A673 (cell line): Measurements from ENCODE around the gene PTPN12. TPM values are rescaled to one million over a fixed set of nuclear protein-coding genes. Genes with fewer than 3 reads are reported as not detected.

ENCODE experiments used
- BruUV-seq: library from RNA; stranded (reverse); fragments of 400-500 nt; replicated peaks from 2 replicates; lab custom pipeline; 2021; lab: Mats Ljungman, UMichigan
- CTCF ChIA-PET: fragments of 300-600 bp; sonication (Branson Sonifier 250); formaldehyde crosslinking; loops from one replicate; lab custom pipeline; 2022; ENCODE audit warnings: antibody characterized with exemption; lab: Charles Lee
- POLR2A ChIA-PET: fragments of 300-600 bp; sonication (Branson Sonifier 250); formaldehyde crosslinking; loops from one replicate; lab custom pipeline; 2022; ENCODE audit warnings: antibody characterized with exemption; ENCODE audit not compliant: low non-redundant PET; lab: Charles Lee
- DNase-seq: peaks from one replicate; pipeline ENCODE4 v3.0.0-alpha.2; 2015; ENCODE audit warnings: low spot score
- H3K27ac ChIP-seq: fragments of 200-600 bp; sonication (generic); 2 replicates; pipeline ENCODE4 v1.5.1; 2016; ENCODE audit warnings: mixed run types, low read depth, mild to moderate bottlenecking, mixed read lengths, antibody characterized with exemption, low read length; ENCODE audit not compliant: poor library complexity, severe bottlenecking
- H3K27me3 ChIP-seq: fragments of 200-600 bp; sonication (generic); replicated peaks from 2 replicates; pipeline ENCODE4 v1.6.1; 2017; ENCODE audit warnings: mixed run types, low read depth, mild to moderate bottlenecking, mixed read lengths, antibody characterized with exemption, low read length; ENCODE audit not compliant: insufficient read depth, poor library complexity
- H3K36me3 ChIP-seq: fragments of 200-600 bp; sonication (generic); 2 replicates; pipeline ENCODE4 v1.6.1; 2016; ENCODE audit warnings: mixed run types, mild to moderate bottlenecking, mixed read lengths, antibody characterized with exemption, low read length; ENCODE audit not compliant: insufficient read depth, poor library complexity, severe bottlenecking
- H3K4me1 ChIP-seq: fragments of 200-600 bp; sonication (generic); 2 replicates; pipeline ENCODE4 v1.6.1; 2017; ENCODE audit warnings: mixed run types, mild to moderate bottlenecking, mixed read lengths, antibody characterized with exemption, low read length; ENCODE audit not compliant: insufficient read depth, poor library complexity, severe bottlenecking
- H3K4me3 ChIP-seq: fragments of 200-600 bp; sonication (generic); 2 replicates; pipeline ENCODE4 v1.5.1; 2016; ENCODE audit warnings: low read depth, mixed run types, mild to moderate bottlenecking, mixed read lengths, low read length; ENCODE audit not compliant: poor library complexity, severe bottlenecking
- H3K9me3 ChIP-seq: fragments of 200-600 bp; sonication (generic); 2 replicates; pipeline ENCODE4 v1.6.1; 2016; ENCODE audit warnings: mixed run types, low read depth, mild to moderate bottlenecking, mixed read lengths, antibody characterized with exemption, low read length; ENCODE audit not compliant: poor library complexity, severe bottlenecking
- EZH2 ChIP-seq: fragments of 200-600 bp; sonication (generic); IDR thresholded peaks from 2 replicates; pipeline ENCODE4 v1.6.1; 2017; ENCODE audit warnings: borderline replicate concordance, low read depth, mild to moderate bottlenecking, mixed read lengths, antibody characterized with exemption, low read length; ENCODE audit not compliant: poor library complexity, severe bottlenecking
- intact Hi-C: fragments of 100-400 bp; cut with micrococcal nuclease; formaldehyde crosslinking; loops from one replicate; pipeline ENCODE4 v1.10.0; 2022; ENCODE audit not compliant: unreplicated experiment
- total RNA-seq: library from RNA; stranded (reverse); gene quantifications from 2 replicates; pipeline ENCODE4 v1.2.3, GENCODE V29; 2021
- TF ChIP-seq, protein P1 (sequence below): fragments of 300-800, 200-600 bp; sonication (generic); conservative IDR thresholded peaks from 2 replicates; pipeline ENCODE4 v1.5.1; 2017; ENCODE audit warnings: low read depth, mild to moderate bottlenecking, antibody characterized with exemption, low read length, moderate library complexity, mixed read lengths

PTPN12 gene
- total RNA-seq, 1 experiment from 2014 or later = 63.3 TPM

DNA sequence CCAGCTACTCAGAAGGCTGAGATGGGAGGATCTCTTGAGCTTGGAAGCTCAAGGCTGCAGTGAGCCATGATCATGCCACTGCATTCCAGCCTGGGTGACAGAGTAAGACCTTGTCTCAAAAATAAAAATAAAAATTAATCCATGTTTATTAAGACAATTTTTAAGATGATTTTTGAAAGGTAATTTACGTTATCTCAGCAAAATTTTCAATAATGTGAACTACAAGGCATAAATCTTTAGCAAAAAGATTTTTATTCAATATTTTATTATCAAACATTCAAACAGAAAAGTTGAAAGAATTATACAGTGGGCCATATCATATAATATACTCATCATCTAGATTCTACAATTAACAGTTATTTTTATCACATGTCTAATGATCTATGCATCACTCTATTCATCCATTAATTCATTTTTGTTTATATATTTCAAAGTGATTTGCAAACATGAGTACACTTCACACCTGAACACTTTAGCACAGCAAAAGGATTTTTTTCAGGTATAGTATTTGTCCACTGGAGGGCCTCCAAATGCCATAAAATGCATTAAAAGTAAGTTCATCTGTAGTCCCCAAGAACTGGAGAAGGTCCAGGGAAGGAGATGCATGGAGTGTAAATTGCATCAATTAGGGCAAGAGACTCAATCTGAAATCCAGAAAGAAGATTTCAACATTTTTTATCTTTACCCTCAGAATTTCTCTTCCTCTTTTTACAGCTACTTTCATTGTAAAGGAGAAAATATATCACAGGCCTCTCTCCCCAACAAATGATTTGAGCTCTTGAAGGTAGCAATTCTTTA lies 120.5 kb downstream of the PTPN12 start:
- no peaks in the 10 kb centered on the region for H3K36me3 ChIP-seq
- no peak overlapping the region for H3K27ac ChIP-seq
- CTCF ChIA-PET = no interaction called here
- TF ChIP-seq, protein P1, sequence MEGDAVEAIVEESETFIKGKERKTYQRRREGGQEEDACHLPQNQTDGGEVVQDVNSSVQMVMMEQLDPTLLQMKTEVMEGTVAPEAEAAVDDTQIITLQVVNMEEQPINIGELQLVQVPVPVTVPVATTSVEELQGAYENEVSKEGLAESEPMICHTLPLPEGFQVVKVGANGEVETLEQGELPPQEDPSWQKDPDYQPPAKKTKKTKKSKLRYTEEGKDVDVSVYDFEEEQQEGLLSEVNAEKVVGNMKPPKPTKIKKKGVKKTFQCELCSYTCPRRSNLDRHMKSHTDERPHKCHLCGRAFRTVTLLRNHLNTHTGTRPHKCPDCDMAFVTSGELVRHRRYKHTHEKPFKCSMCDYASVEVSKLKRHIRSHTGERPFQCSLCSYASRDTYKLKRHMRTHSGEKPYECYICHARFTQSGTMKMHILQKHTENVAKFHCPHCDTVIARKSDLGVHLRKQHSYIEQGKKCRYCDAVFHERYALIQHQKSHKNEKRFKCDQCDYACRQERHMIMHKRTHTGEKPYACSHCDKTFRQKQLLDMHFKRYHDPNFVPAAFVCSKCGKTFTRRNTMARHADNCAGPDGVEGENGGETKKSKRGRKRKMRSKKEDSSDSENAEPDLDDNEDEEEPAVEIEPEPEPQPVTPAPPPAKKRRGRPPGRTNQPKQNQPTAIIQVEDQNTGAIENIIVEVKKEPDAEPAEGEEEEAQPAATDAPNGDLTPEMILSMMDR = peak; percentile 65
- TF ChIP-seq EZH2 = no peak
- H3K9me3 ChIP-seq = no peaks in the 10 kb centered on the region
- POLR2A ChIA-PET = no interaction called here
- BruUV-seq = no TSS peak
- no peak overlapping the region for H3K4me3 ChIP-seq
- no peaks in the 10 kb centered on the region for H3K4me1 ChIP-seq
- no peaks in the 10 kb centered on the region for H3K27me3 ChIP-seq
- intact Hi-C loops = loop anchor here (1.0 to 10.0 kb wide), 4 partner anchors 102 to 357 kb away; no protein-coding TSS in a partner anchor
- DNase-seq = peak; percentile 77

DNA sequence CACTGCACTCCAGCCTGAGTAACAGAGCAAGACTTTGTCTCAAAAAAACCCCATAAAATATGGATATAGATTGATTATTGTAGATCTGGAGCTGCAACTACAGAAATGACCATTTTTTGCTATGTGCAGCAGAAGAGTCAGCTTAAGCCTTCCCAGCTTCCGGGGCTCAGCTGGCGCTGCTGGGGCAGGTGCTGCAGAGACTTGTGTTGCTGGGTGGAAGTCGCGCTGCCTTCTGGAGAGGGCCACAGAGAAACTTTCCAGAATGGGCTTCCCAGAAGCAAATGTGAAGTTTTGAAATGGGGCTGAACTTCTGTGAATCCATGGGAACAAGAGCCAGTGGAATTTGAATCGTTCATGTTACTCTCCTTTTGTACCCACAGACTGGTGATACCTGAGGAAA lies 121.8 kb downstream of the PTPN12 start:
- Histone ChIP-seq H3K9me3 (no peaks in the 10 kb centered on the region), H3K4me3 (no peak overlapping the region), H3K27me3 (no peaks in the 10 kb centered on the region), H3K36me3 (no peaks in the 10 kb centered on the region), H3K4me1 (no peaks in the 10 kb centered on the region), H3K27ac (no peak overlapping the region)
- ChIA-PET CTCF (interaction anchor here (0.5 kb wide), 1 partner anchor 11 kb away, joined by 8 read pairs; no protein-coding TSS in a partner anchor), POLR2A (no interaction called here)
- DNase-seq = no peak
- TF ChIP-seq EZH2 = no peak
- TF ChIP-seq, protein P1 = no peak
- intact Hi-C loops = loop anchor here (5.0 to 10.0 kb wide), 3 partner anchors 224 to 356 kb away; no protein-coding TSS in a partner anchor
- BruUV-seq = no TSS peak

DNA sequence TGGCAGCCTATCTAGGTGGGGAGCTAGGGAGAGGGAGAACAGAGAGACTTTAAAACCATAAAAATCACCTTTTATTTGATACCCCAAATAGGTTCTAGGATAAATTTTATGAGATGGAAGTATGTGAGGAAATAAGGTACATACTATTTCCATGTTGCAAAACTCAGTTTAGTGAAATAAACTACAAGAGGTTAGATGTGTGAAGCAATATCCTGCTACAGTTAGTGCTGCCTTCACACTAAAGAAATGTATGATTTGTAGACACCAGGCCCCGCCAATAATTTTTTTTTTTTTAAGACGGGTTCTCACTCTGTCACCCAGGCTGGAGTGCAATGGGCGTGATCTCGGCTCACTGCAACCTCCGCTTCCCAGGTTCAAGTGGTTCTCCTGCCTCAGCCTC lies 124.7 kb downstream of the PTPN12 start:
- no peak for TF ChIP-seq EZH2
- TF ChIP-seq, protein P1 = no peak
- Histone ChIP-seq H3K36me3 (no peaks in the 10 kb centered on the region), H3K27me3 (no peaks in the 10 kb centered on the region), H3K4me3 (no peak overlapping the region), H3K27ac (no peak overlapping the region), H3K4me1 (no peaks in the 10 kb centered on the region), H3K9me3 (no peaks in the 10 kb centered on the region)
- DNase-seq = no peak
- intact Hi-C loops = no loop called here
- ChIA-PET CTCF (no interaction called here), POLR2A (no interaction called here)
- BruUV-seq = no TSS peak
